Activated T-cell treated with anti-CD3 and anti-CD28 coated beads, Interleukin-2, amount 50 U/mL, for 1 hour (primary cell): Measurements from ENCODE around the gene TNRC18.
"Not testable (repeated sequence)": the region's sequence is repeated elsewhere in the genome, so short reads cannot be mapped to it uniquely, and the experiment has no call there.

Source experiments
- DNase-seq: peaks from one replicate; pipeline ENCODE4 v3.0.0-alpha.2; 2020

The TNRC18 gene

GRCh38 chr7:5423306-5423975, at the start of gene TNRC18:
TSS of gene TNRC18 (minus strand) at chr7:5423834. CDS start at chr7:5421246, 2,588 bp downstream.
- DNase-seq: peak; percentile 44

DNA sequence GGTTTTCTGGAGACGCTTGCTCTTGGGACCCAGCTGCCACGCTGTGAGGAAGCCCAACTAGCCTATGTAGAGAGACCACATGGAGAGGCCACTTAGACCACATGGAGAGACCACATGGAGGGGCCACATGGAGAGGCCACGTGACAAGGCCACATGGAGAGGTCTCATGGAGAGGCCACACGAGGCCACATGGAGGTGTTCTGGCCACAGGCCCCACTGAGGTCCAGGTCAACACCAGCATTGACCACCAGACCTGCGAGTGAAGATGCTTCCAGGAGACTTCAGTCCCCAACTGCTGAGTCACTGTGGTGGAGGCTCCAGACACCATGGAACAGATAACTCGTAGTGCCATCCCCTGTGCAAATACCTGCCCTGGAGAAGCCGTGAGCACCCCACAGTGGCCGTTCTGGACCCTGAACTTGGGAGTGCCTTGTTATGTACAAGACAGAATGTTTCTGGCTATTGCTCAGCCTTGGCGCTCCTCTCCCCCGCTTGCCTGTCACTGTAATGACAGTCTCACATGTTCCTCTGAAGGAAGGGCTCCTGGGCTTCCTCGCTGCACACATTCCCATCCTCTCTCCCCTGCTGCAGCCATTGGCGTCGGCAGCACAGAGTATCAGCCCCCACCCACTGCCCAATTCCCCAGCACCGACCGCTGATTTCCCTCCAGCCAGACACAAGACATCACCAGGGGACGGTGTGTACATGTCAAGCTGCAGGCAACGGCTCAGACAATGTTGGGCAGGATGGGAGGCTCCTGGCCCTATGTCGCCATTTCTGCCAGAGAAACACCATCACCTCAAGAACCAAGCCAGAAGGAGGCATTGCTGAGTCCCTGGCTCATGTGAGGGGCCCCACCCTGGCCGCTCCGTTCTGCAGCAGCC, 49.0 kb upstream of the TNRC18 start:
- DNase-seq: no peak

DNA sequence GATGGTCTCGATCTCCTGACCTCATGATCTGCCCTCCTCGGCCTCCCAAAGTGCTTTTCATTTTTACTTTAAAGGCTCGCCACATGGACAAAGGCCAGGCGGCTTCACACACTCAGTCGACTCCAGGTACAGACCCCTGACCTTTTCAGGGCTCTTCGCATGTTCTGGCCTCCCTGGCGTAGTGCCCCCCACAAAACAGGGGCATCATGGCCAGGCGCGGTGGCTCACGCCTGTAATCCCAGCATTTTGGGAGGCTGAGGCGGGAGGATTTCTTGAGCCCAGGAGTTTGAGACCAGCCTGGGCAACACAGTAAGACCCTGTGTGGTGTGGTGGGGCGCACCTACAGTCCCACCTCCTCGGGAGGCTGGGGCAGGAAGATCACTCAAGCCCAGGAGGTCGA, 48.0 kb upstream of the TNRC18 start:
- not testable (repeated sequence) for DNase-seq

DNA sequence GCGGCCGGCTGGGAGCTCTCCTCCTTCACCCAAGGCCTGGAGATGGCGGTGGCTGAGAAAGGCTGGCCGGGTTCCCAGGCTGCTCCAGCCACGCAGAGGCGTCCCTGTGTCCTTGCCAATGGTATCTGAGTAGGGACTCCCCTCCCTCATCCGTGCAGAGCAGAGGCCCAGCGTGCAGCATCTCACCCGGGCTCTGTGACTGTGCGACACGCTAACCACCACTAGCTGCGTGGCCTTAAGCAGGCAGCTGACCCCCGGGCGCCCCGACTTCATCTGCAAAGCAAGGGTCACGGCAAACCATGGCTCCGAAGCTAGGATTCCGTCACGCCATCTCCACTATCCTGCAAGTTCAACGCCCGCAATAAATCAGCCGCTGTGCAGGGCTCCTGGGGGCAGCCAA, 47.2 kb upstream of the TNRC18 start:
- no peak for DNase-seq

GRCh38 chr7:5470167-5470532, 46.5 kb upstream of the TNRC18 start:
- no peak for DNase-seq

DNA sequence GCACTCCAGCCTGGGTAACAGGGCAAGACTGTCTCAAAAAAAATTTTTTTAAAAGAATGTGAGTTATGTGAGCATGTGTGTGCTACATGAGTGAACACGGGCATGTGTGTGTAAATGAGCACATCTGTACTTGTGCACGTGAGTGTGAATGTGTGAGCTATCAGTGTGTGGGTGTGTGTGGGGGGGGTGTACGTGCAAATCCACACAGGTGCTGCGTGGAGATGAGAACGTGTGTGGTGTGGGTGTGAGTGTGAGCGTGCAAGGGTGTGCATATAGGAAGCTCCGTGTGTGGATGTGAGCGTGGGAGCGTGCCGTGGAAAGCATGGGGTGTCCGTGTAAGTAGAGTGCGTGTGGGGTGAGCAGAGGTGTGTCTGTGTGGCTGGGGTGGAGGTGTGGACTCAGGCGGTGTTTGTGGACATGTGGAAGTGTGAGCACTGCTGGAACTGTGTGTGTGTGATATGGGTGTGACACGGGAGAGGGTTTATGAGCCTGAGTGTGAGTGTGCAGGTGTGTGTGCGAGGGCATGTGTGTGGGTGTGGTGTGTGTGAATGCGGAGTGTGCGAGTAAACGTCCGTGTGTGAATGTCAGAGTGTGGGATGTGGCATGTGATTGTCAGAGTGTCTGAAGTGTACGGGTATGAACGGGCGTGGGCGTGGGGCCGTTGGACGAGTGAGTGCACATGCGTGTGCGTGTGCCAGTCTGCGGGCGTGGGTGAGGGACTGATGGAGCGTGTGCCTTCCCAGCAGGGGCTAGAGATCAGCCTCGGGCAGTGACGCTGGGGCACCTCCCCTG, 45.9 kb upstream of the TNRC18 start:
- DNase-seq: no peak

DNA sequence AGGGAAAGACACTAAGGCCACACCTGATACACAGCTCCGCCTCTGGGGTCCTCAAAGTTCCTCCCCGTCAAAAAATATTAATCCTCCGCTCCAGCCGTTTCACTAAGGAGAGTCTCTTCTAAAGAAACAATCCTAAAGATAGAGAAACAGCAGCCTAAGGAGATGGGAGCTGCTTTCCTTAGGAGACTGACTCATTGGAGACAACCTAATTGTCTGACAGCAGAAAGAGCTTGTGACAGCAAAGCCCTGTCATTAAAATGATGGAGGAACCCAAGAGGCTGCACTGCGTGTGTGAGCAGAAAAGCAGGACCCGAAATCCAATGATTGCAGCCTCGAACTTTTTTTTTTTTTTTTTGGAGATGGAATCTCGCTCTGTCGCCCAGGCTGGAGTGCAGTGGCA, 44.0 kb upstream of the TNRC18 start:
- no peak for DNase-seq

GRCh38 chr7:5466551-5466950, 42.9 kb upstream of the TNRC18 start:
- no peak for DNase-seq

DNA sequence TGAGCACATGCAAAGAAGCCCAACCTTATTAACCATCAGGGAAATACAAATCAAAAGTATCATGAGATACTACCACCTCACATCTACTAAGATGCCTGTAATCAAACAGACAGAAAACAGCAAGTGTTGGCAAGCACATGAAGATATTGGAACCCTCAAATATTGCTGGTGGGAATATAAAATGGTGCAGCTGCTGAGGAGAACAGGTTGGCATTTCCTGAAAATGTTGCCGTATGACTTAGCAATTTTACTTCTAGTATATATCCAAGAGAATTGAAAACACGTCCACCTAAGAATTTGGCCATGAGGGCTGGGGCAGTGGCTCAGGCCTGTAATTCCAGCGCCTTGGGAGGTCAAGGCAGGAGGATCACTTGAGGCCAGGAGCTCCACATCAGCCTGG, 39.4 kb upstream of the TNRC18 start:
- no peak for DNase-seq

DNA sequence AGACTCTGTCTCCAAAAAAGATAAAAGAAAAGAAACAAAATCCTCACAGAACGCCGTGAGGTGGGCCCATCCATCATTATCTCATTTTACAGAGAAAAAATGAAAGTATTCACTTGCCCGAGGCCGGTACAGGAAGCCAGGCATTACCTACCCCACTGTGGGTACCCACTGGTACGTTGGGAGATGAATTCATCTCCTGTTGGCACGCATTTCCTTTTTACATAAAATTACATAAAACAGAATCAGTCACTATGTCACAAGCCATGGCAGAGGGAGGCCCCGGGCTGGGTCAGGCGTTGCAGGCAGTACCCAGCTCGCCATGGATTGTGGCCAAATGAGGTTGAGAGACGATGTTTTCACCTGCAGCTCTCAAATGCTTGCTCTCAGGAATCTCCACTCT, 38.6 kb upstream of the TNRC18 start:
- no peak for DNase-seq

DNA sequence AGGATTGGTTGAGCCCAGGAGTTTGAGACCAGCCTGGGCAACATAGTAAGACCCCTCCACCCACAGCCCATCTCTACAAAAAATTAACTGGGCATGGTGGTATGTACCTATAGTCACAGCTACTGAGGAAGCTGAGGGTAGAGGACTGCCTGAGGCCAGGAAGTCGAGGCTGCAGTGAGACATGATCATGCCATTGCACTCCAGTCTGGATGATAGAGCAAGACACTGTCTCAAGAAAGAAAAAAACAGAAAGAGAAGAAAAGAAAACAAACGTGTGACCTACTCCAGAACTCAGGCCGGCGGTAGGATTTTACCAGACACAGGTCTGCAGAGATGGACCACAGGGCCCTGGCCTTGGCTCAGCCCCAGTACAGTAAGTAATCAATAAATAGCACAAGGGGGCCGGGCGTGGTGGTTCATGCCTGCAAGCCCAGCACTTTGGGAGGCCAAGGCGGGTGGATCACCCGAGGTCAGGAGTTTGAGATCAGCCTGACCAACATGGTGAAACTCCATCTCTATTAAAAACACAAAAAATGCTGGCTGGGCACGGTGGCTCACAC, 35.4 kb upstream of the TNRC18 start:
- DNase-seq: no peak

DNA sequence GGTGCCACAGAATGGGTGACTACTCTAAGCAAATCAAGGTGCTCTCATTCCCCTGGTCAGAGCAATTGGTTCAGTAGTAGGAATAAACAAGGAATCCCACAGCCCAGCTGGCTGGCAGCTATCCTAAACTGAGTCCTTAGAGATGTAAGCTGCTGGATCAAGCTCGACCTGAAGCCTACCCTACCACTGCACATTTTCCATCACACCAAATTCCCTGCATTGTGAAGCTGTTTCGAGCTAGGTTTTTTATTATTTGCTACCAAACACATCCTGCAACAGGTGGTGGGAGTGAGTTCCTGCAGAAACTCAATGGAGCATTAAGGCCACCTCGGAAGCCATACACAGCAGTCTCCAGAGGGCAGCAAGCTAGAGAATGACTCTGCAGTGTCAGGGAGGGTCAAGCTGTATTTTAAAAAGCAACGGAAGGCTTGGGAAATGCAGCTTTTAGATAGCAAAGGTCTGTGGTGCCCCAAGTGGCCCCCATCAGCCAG, 33.7 kb upstream of the TNRC18 start:
- no peak for DNase-seq

- DNase-seq: no peak
These were observed 32.8 kb upstream of the TNRC18 start for GRCh38 chr7:5456409-5456808.

- no peak for DNase-seq
These were observed 32.1 kb upstream of the TNRC18 start for GRCh38 chr7:5455581-5456219.

- DNase-seq: no peak
These were observed 31.5 kb upstream of the TNRC18 start for GRCh38 chr7:5455175-5455574.

- no peak for DNase-seq
These were observed 30.9 kb upstream of the TNRC18 start for GRCh38 chr7:5454485-5454884.

DNA sequence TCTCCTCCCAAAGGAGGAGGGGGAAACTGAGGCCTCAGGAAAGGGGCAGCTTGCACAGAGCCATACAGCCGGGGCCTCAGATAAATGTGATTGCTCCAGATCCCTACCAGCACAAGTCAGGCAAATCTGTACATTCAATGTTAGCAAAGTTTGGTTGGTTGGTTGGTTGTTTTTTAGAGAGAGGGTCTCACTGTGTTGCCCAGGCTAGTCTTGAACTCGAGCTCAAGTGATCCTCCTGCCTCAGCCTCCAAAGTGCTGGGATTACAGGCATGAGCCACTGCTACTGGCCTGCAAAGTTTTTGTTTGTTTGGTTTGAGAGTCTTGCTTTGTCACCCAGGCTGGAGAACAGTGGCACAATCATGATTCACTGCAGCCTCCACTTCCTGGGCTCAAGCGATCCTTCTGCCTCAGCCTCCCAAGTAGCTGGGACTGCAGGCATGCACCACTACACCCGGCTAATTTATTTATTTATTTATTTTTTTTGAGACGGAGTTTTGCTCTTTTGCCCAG, 30.0 kb upstream of the TNRC18 start:
- DNase-seq: no peak

GRCh38 chr7:5452937-5453540, 29.4 kb upstream of the TNRC18 start:
- DNase-seq: no peak

DNA sequence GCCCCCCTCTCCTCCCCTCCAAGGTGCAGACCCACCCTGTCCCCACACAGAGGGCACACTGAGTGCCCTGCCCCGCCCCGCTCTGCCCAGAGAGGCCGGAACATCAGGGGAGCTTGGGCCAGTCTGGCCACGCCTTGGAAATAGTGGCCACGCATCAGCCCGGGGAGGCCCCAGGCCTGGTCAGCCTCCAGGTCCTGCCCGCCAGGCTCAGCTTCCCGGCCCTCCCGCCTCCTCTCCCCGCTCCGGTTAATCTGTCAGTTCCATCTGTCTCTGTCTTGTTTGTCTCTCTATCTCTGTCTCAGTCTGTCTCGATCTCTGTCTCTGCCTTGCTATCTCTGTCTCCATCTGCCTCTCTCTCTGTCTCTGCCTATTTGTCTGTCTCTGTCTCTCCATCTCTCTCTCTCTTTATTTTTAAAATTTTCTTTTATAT, 28.9 kb upstream of the TNRC18 start:
- no peak for DNase-seq

GRCh38 chr7:5451391-5451790, 27.8 kb upstream of the TNRC18 start:
- no peak for DNase-seq

GRCh38 chr7:5450549-5451327, 27.1 kb upstream of the TNRC18 start:
- DNase-seq: peak; percentile 65
